ENCODE measurements around the gene SIRPB2.
A peak's percentile ranks its signal among the peaks of the same experiment; 100 is the strongest.

Gene SIRPB2

GRCh38 chr20:1472556-1473245 lies 18.5 kb downstream of the SIRPB2 start:
- DNase-seq (ENCODE audit: low read depth), result no peak
- H3K4me3 ChIP-seq (ENCODE audit: low read depth, low read length), result no peak overlapping the region
- TF ChIP-seq CTCF (IDR thresholded peaks at IDR 0.05; ENCODE audit: insufficient read depth, low read depth, low read length, missing control alignments), result no peak

- DNase-seq (ENCODE audit: low read depth), result no peak
- TF ChIP-seq CTCF (IDR thresholded peaks at IDR 0.05; ENCODE audit: insufficient read depth, low read depth, low read length, missing control alignments), result no peak
- H3K4me3 ChIP-seq (ENCODE audit: low read depth, low read length), result no peak overlapping the region
Measured at GRCh38 chr20:1471242-1471641, 20.0 kb downstream of the SIRPB2 start.

GRCh38 chr20:1469925-1470571 lies 21.2 kb downstream of the SIRPB2 start:
- H3K4me3 ChIP-seq (ENCODE audit: low read depth, low read length), result no peak overlapping the region
- DNase-seq (ENCODE audit: low read depth), result peak; percentile 76

GRCh38 chr20:1469306-1469905 lies 21.8 kb downstream of the SIRPB2 start:
- no peak overlapping the region for H3K4me3 ChIP-seq (ENCODE audit: low read depth, low read length)
- TF ChIP-seq CTCF (IDR thresholded peaks at IDR 0.05; ENCODE audit: insufficient read depth, low read depth, low read length, missing control alignments), result no peak
- no peak for DNase-seq (ENCODE audit: low read depth)

More at GRCh38 chr20:1469925-1470571, 21.2 kb downstream of the SIRPB2 start:
- TF ChIP-seq CTCF (IDR thresholded peaks at IDR 0.05; ENCODE audit: insufficient read depth, low read depth, low read length, missing control alignments), result peak; percentile 70

GRCh38 chr20:1468117-1468624 lies 23.0 kb downstream of the SIRPB2 start:
- H3K4me3 ChIP-seq (ENCODE audit: low read depth, low read length), result no peak overlapping the region
- TF ChIP-seq CTCF (IDR thresholded peaks at IDR 0.05; ENCODE audit: insufficient read depth, low read depth, low read length, missing control alignments), result no peak
- DNase-seq (ENCODE audit: low read depth), result no peak

- DNase-seq (ENCODE audit: low read depth), result no peak
- no peak for TF ChIP-seq CTCF (IDR thresholded peaks at IDR 0.05; ENCODE audit: insufficient read depth, low read depth, low read length, missing control alignments)
- H3K4me3 ChIP-seq (ENCODE audit: low read depth, low read length), result peak overlapping the region; percentile 22; the same call in 1 of the 2 replicates
Measured at GRCh38 chr20:1467355-1468116, 23.7 kb downstream of the SIRPB2 start.

Data from GM12865 (cell line).